WERI-Rb-1 (cell line): Measurements from ENCODE around the gene CLCNKA.

Experiments
- DNase-seq: peaks from one replicate; pipeline ENCODE4 v3.0.0-alpha.2; 2020
- H3K27ac ChIP-seq: fragments of 250-450 bp; sonication (Bioruptor Pico); 2 replicates; pipeline ENCODE4 v1.5.1; 2020; ENCODE audit warnings: mild to moderate bottlenecking, moderate library complexity
- H3K27me3 ChIP-seq: fragments of 250-450 bp; sonication (Bioruptor Pico); 2 replicates; pipeline ENCODE4 v1.5.1; 2021; ENCODE audit warnings: mild to moderate bottlenecking, low read depth, moderate library complexity; ENCODE audit not compliant: insufficient read depth, severe bottlenecking
- H3K36me3 ChIP-seq: fragments of 250-450 bp; sonication (Bioruptor Pico); 2 replicates; pipeline ENCODE4 v1.5.1; 2020; ENCODE audit warnings: mild to moderate bottlenecking, moderate library complexity
- H3K4me3 ChIP-seq: 2 replicates; pipeline ENCODE4 v1.5.1; 2011; ENCODE audit warnings: low read depth, mild to moderate bottlenecking, control low read depth, low read length
- H3K9me3 ChIP-seq: fragments of 250-450 bp; sonication (Bioruptor Pico); 2 replicates; pipeline ENCODE4 v1.5.1; 2021; ENCODE audit warnings: mild to moderate bottlenecking, moderate library complexity; ENCODE audit not compliant: severe bottlenecking
- CTCF ChIP-seq: IDR thresholded peaks from 2 replicates; pipeline ENCODE4 v1.5.1; 2011; ENCODE audit warnings: low read depth, mild to moderate bottlenecking, control low read depth, inconsistent platforms, low read length

Gene CLCNKA

GRCh38 chr1:16013908-16014258, 8.0 kb upstream of the CLCNKA start:
- DNase-seq: no peak
- H3K9me3 ChIP-seq: no peaks in the 10 kb centered on the region
- H3K27ac ChIP-seq: no peak overlapping the region
- H3K27me3 ChIP-seq: no peaks in the 10 kb centered on the region
- H3K36me3 ChIP-seq: no peaks in the 10 kb centered on the region
- no peak overlapping the region for H3K4me3 ChIP-seq
- no peak for TF ChIP-seq CTCF

- TF ChIP-seq CTCF: no peak
- no peak for DNase-seq
- Histone ChIP-seq H3K9me3 (no peaks in the 10 kb centered on the region), H3K27ac (no peak overlapping the region), H3K27me3 (no peaks in the 10 kb centered on the region), H3K36me3 (no peaks in the 10 kb centered on the region), H3K4me3 (no peak overlapping the region)
These were observed 7.0 kb upstream of the CLCNKA start for GRCh38 chr1:16014509-16015482.

GRCh38 chr1:16015491-16015890, 6.3 kb upstream of the CLCNKA start:
- Histone ChIP-seq H3K4me3 (no peak overlapping the region), H3K27ac (no peak overlapping the region), H3K36me3 (no peaks in the 10 kb centered on the region), H3K9me3 (no peaks in the 10 kb centered on the region), H3K27me3 (no peaks in the 10 kb centered on the region)
- DNase-seq: no peak
- no peak for TF ChIP-seq CTCF

GRCh38 chr1:16015960-16016901, 5.6 kb upstream of the CLCNKA start:
- H3K9me3 ChIP-seq: no peaks in the 10 kb centered on the region
- H3K4me3 ChIP-seq: no peak overlapping the region
- DNase-seq: no peak
- H3K27ac ChIP-seq: no peak overlapping the region
- no peak for TF ChIP-seq CTCF
- no peaks in the 10 kb centered on the region for H3K27me3 ChIP-seq
- no peaks in the 10 kb centered on the region for H3K36me3 ChIP-seq

GRCh38 chr1:16017076-16017460, 4.8 kb upstream of the CLCNKA start:
- Histone ChIP-seq H3K9me3 (no peaks in the 10 kb centered on the region), H3K27me3 (no peaks in the 10 kb centered on the region), H3K4me3 (no peak overlapping the region), H3K27ac (no peak overlapping the region), H3K36me3 (no peaks in the 10 kb centered on the region)
- DNase-seq: no peak
- TF ChIP-seq CTCF: no peak
